DND-41 (cell line): Measurements from ENCODE around the gene GGNBP2.

Experiments
- EZH2 ChIP-seq: IDR thresholded peaks from 3 replicates; pipeline ENCODE4 v1.6.1; 2012; ENCODE audit warnings: borderline replicate concordance, low read depth, mild to moderate bottlenecking, moderate library complexity, low read length, inconsistent platforms; ENCODE audit not compliant: severe bottlenecking
- TF ChIP-seq, protein P1 (sequence below): IDR thresholded peaks from 2 replicates; pipeline ENCODE4 v1.5.1; 2012; ENCODE audit warnings: borderline replicate concordance, low read length, moderate library complexity, mild to moderate bottlenecking; ENCODE audit not compliant: poor library complexity, severe bottlenecking; ENCODE audit errors: extremely low read depth

DNA sequence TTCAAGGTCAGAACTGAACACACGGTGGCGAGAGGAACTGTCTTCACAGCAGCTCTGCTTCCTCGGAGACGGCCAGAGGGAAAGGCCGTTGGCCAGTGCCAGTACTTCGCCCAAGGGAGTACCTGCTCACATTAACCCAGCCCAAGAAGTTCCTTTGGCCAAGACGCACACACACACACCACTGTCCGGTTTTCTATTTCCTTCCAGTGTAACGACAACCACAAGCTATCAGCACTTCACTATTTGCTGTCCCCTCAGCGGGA lies 744 bp upstream of the GGNBP2 start:
- no peak for TF ChIP-seq EZH2
- TF ChIP-seq, protein P1, sequence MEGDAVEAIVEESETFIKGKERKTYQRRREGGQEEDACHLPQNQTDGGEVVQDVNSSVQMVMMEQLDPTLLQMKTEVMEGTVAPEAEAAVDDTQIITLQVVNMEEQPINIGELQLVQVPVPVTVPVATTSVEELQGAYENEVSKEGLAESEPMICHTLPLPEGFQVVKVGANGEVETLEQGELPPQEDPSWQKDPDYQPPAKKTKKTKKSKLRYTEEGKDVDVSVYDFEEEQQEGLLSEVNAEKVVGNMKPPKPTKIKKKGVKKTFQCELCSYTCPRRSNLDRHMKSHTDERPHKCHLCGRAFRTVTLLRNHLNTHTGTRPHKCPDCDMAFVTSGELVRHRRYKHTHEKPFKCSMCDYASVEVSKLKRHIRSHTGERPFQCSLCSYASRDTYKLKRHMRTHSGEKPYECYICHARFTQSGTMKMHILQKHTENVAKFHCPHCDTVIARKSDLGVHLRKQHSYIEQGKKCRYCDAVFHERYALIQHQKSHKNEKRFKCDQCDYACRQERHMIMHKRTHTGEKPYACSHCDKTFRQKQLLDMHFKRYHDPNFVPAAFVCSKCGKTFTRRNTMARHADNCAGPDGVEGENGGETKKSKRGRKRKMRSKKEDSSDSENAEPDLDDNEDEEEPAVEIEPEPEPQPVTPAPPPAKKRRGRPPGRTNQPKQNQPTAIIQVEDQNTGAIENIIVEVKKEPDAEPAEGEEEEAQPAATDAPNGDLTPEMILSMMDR: peak; percentile 24
